ENCODE results near the gene EBF3. TPM values are rescaled to one million over a fixed set of nuclear protein-coding genes. Genes with fewer than 3 reads are reported as not detected.

The EBF3 gene
- total RNA-seq, 1 experiment from 2014 or later, result 0.22 TPM

DNA sequence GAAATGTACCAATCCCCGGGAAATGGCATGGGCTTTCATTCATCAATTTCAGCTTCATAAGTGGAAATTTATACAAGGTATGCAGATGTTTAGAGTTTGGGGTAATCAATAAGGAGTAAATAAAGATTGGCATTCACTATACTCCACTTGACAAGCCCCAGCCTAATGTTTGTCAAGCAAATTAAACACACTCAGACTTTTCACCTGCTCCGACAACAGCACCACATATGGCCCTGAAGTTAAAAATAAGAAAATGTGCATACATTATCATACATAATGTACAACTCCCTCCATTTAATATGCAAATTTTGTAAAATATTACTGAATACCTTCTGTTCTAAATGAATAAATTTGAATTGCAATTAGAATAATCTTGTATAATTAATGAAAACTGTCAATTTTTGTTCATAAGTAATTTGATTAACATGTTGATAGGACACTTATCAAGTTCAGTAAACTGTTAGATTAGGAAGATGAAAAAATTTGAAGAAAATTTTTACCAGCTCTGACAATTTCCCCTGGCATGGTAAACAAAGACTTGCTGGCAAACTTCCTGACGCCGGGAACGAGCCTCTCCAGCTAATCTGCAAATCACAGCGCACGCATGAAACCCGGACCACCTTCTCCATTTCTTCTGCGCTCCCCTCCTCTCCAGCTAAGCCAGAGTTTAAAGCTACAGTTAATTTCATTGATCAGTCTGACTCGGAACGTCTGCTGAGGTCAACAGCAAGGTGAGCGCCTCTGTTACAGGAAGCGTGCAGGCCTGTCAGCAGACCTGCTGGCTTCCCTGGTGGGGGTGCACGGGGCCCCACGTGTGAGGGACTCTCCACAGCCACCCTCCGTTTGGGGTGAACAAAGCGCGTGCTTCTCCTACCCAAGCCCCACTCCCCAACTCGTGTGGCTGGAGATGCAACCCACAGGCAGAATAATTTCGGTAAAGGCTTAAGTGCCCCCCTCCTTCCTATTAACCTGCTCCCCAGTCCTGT, 70.7 kb downstream of the EBF3 start:
- no peak overlapping the region for H2AK5ac ChIP-seq (ENCODE audit: insufficient read length, low read length)
- H4K8ac ChIP-seq (replicated peaks; ENCODE audit: insufficient read length, low read depth, low read length), result no peak overlapping the region
- no peak overlapping the region for H3K27ac ChIP-seq (ENCODE audit: insufficient read length, low read depth, low read length)
- H2BK12ac ChIP-seq (ENCODE audit: insufficient read length, low read depth, low read length), result no peak overlapping the region
- H3K56ac ChIP-seq (ENCODE audit: insufficient read length, low read depth, low read length), result no peak overlapping the region
- H3K79me1 ChIP-seq (ENCODE audit: insufficient read depth, low read depth, low read length, poor library complexity, severe bottlenecking), result no peaks in the 10 kb centered on the region
- H3K27me3 ChIP-seq (ENCODE audit: insufficient read depth, low read length), result no peaks in the 10 kb centered on the region
- H3K79me2 ChIP-seq (ENCODE audit: insufficient read depth, low read length), result no peaks in the 10 kb centered on the region
- H2BK20ac ChIP-seq (ENCODE audit: low read depth, low read length, poor library complexity, severe bottlenecking), result no peak overlapping the region
- H3K4me1 Mint-ChIP-seq, result peaks cover 60 to 61% of the 10 kb centered on the region in 2 experiments
- H3K4me2 ChIP-seq (ENCODE audit: insufficient read depth, insufficient read length, low read length), result no peak overlapping the region
- H2BK120ac ChIP-seq (ENCODE audit: low read depth, low read length, poor library complexity, severe bottlenecking), result no peak overlapping the region
- H3K36me3 Mint-ChIP-seq (ENCODE audit: insufficient read depth in 1 of 3, low read depth in 3 of 3), result no peaks in the 10 kb centered on the region; a peak in 1 of 7 replicates
- H3K27me3 Mint-ChIP-seq (ENCODE audit: low read depth), result peaks cover 18% of the 10 kb centered on the region
- H4K20me1 ChIP-seq (ENCODE audit: control insufficient read depth, insufficient read depth, insufficient read length), result no peaks in the 10 kb centered on the region
- H3K9ac ChIP-seq (ENCODE audit: extremely low read depth, insufficient read length, low read length), result no peak overlapping the region
- no peak overlapping the region for H4K91ac ChIP-seq (ENCODE audit: insufficient read length, low read depth, low read length)
- H3K9me3 ChIP-seq (ENCODE audit: control insufficient read depth, low read depth, low read length), result no peaks in the 10 kb centered on the region
- no peak overlapping the region for H3K14ac ChIP-seq (ENCODE audit: insufficient read depth, low read length)
- no peak overlapping the region for H3K4ac ChIP-seq (ENCODE audit: low read depth, low read length)
- no peak overlapping the region for H2BK5ac ChIP-seq (ENCODE audit: insufficient read length, low read length)
- no peak overlapping the region for H4K5ac ChIP-seq (ENCODE audit: insufficient read length, low read depth, low read length)
- H2AFZ ChIP-seq (ENCODE audit: low read length), result no peak overlapping the region
- H3K27ac Mint-ChIP-seq, result no peak overlapping the region
- H3T11ph ChIP-seq (ENCODE audit: low read length), result no peak overlapping the region
- no peak overlapping the region for H3K23ac ChIP-seq (ENCODE audit: insufficient read length, low read depth, low read length)
- TF ChIP-seq, protein P1, sequence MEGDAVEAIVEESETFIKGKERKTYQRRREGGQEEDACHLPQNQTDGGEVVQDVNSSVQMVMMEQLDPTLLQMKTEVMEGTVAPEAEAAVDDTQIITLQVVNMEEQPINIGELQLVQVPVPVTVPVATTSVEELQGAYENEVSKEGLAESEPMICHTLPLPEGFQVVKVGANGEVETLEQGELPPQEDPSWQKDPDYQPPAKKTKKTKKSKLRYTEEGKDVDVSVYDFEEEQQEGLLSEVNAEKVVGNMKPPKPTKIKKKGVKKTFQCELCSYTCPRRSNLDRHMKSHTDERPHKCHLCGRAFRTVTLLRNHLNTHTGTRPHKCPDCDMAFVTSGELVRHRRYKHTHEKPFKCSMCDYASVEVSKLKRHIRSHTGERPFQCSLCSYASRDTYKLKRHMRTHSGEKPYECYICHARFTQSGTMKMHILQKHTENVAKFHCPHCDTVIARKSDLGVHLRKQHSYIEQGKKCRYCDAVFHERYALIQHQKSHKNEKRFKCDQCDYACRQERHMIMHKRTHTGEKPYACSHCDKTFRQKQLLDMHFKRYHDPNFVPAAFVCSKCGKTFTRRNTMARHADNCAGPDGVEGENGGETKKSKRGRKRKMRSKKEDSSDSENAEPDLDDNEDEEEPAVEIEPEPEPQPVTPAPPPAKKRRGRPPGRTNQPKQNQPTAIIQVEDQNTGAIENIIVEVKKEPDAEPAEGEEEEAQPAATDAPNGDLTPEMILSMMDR (conservative IDR thresholded peaks at IDR 0.05), result no peak
- no peak overlapping the region for H3K4me3 Mint-ChIP-seq
- no peak for DNase-seq
- no CpG with 5 or more reads among the region's 20 CpGs for WGBS (ENCODE audit: extremely low coverage, insufficient read length, low lambda C conversion rate)
- no peak overlapping the region for H3K18ac ChIP-seq (ENCODE audit: insufficient read length, low read depth, low read length)
- no peaks in the 10 kb centered on the region; a peak in 1 of 5 replicates for H3K9me3 Mint-ChIP-seq
- H3K23me2 ChIP-seq (ENCODE audit: insufficient read length, low read depth, low read length, poor library complexity, severe bottlenecking), result no peaks in the 10 kb centered on the region
- H2BK15ac ChIP-seq (ENCODE audit: low read depth, low read length), result no peak overlapping the region
- H3K4me1 ChIP-seq (ENCODE audit: insufficient read depth, low read length), result no peaks in the 10 kb centered on the region
